Measurements from ENCODE around the gene GRHL3.
"Not testable (repeated sequence)": the region's sequence is repeated elsewhere in the genome, so short reads cannot be mapped to it uniquely, and the experiment has no call there.

GRHL3 gene

GRCh38 chr1:24319312-24319863 lies at the start of gene GRHL3:
Gene GRHL3 (plus strand): TSS chr1:24319357. CDS start chr1:24319552, 195 bp downstream.
- DNase-seq, result peak; percentile 79

GRCh38 chr1:24274203-24275103 lies 44.7 kb upstream of the GRHL3 start:
- not testable (repeated sequence) for DNase-seq

GRCh38 chr1:24275104-24275410 lies 44.1 kb upstream of the GRHL3 start:
- no peak for DNase-seq

- no peak for DNase-seq
Measured at GRCh38 chr1:24275510-24275909, 43.6 kb upstream of the GRHL3 start.

GRCh38 chr1:24276791-24277190 lies 42.4 kb upstream of the GRHL3 start:
- no peak for DNase-seq

GRCh38 chr1:24277420-24278169 lies 41.6 kb upstream of the GRHL3 start:
- no peak for DNase-seq

- no peak for DNase-seq
Measured at GRCh38 chr1:24278726-24279125, 40.4 kb upstream of the GRHL3 start.

- DNase-seq, result no peak
Measured at GRCh38 chr1:24279590-24280232, 39.4 kb upstream of the GRHL3 start.

GRCh38 chr1:24281591-24281990 lies 37.6 kb upstream of the GRHL3 start:
- no peak for DNase-seq

- no peak for DNase-seq
Measured at GRCh38 chr1:24282491-24282890, 36.7 kb upstream of the GRHL3 start.

GRCh38 chr1:24283326-24284155 lies 35.6 kb upstream of the GRHL3 start:
- no peak for DNase-seq

- no peak for DNase-seq
Measured at GRCh38 chr1:24284156-24284471, 35.0 kb upstream of the GRHL3 start.

- no peak for DNase-seq
Measured at GRCh38 chr1:24285231-24285630, 33.9 kb upstream of the GRHL3 start.

- DNase-seq, result peak; percentile 26
Measured at GRCh38 chr1:24286246-24287010, 32.7 kb upstream of the GRHL3 start.

- not testable (repeated sequence) for DNase-seq
Measured at GRCh38 chr1:24287779-24288178, 31.4 kb upstream of the GRHL3 start.

- DNase-seq, result no peak
Measured at GRCh38 chr1:24288479-24288878, 30.7 kb upstream of the GRHL3 start.

- DNase-seq, result peak; percentile 82
Measured at GRCh38 chr1:24289937-24290595, 29.1 kb upstream of the GRHL3 start.

- DNase-seq, result no peak
Measured at GRCh38 chr1:24290933-24291487, 28.1 kb upstream of the GRHL3 start.

- DNase-seq, result no peak
Measured at GRCh38 chr1:24292103-24292502, 27.1 kb upstream of the GRHL3 start.

- no peak for DNase-seq
Measured at GRCh38 chr1:24292887-24293286, 26.3 kb upstream of the GRHL3 start.

All from NCI-H69 (cell line).